SH-SY5Y (cell line): ENCODE measurements around the gene TRAF3.

ENCODE experiments used
- GATA2 ChIP-seq: IDR thresholded peaks from 2 replicates; pipeline ENCODE4 v1.6.1; 2011; ENCODE audit warnings: mild to moderate bottlenecking, low read depth, low read length
- GATA3 ChIP-seq: IDR thresholded peaks from 2 replicates; pipeline ENCODE4 v1.6.1; 2011; ENCODE audit warnings: low read depth, mild to moderate bottlenecking, low read length, moderate library complexity

- TF ChIP-seq GATA2: no peak
- no peak for TF ChIP-seq GATA3
Observed at GRCh38 chr14:102939329-102939728, 162.1 kb downstream of the TRAF3 start.
